MCF 10A (cell line): ENCODE results near the gene TFPI. TPM values are rescaled to one million over a fixed set of nuclear protein-coding genes. Genes with fewer than 3 reads are reported as not detected.
"Not testable (repeated sequence)": the region's sequence is repeated elsewhere in the genome, so short reads cannot be mapped to it uniquely, and the experiment has no call there.

ENCODE experiments used
- BruUV-seq: library from RNA; stranded (reverse); fragments of 400-500 nt; replicated peaks from 2 replicates; lab custom pipeline; 2021; lab: Mats Ljungman, UMichigan
- CTCF ChIA-PET: fragments of 300-600 bp; sonication (Branson Sonifier 250); formaldehyde crosslinking; extraction: SDS; loops from one replicate; lab custom pipeline; 2021; ENCODE audit warnings: antibody characterized with exemption, inconsistent platforms; lab: Yijun Ruan, JAX
- POLR2A ChIA-PET: fragments of 300-600, 350-650 bp; sonication (Branson Sonifier 250); formaldehyde crosslinking; extraction: SDS; loops from one replicate; lab custom pipeline; 2020; ENCODE audit warnings: antibody characterized with exemption, inconsistent platforms; lab: Yijun Ruan, JAX
- DNase-seq: peaks from one replicate; pipeline ENCODE4 v3.0.0-alpha.2; 2018; ENCODE audit not compliant: unreplicated experiment
- H3K27ac Mint-ChIP-seq: one replicate; pipeline ENCODE4 v1.8.0; 2022; ENCODE audit warnings: mild to moderate bottlenecking, low read depth, mixed read lengths; ENCODE audit not compliant: unreplicated experiment
- H3K27me3 Mint-ChIP-seq: one replicate; pipeline ENCODE4 v1.8.0; 2022; ENCODE audit warnings: mixed read lengths; ENCODE audit not compliant: insufficient read depth, unreplicated experiment
- H3K36me3 Mint-ChIP-seq: one replicate; pipeline ENCODE4 v1.8.0; 2022; ENCODE audit warnings: mild to moderate bottlenecking, moderate library complexity, mixed read lengths; ENCODE audit not compliant: insufficient read depth, unreplicated experiment
- H3K4me1 Mint-ChIP-seq: one replicate; pipeline ENCODE4 v1.8.0; 2022; ENCODE audit warnings: mixed read lengths; ENCODE audit not compliant: insufficient read depth, unreplicated experiment
- H3K4me3 Mint-ChIP-seq: one replicate; pipeline ENCODE4 v1.8.0; 2022; ENCODE audit warnings: mild to moderate bottlenecking, moderate library complexity, mixed read lengths; ENCODE audit not compliant: unreplicated experiment
- H3K9me3 Mint-ChIP-seq: one replicate; pipeline ENCODE4 v1.8.0; 2022; ENCODE audit warnings: mixed read lengths; ENCODE audit not compliant: unreplicated experiment
- intact Hi-C: fragments of 100-400 bp; cut with micrococcal nuclease; formaldehyde crosslinking; loops from 2 replicates; pipeline ENCODE4 v1.14.1; 2022
- total RNA-seq: library from RNA; stranded (reverse); gene quantifications from 2 replicates; pipeline ENCODE4 v1.2.3, GENCODE V29; 2022
- TF ChIP-seq, protein P1 (sequence below): fragments of 200-600 bp; IDR thresholded peaks from one replicate; pipeline ENCODE4 v1.8.0; 2022; ENCODE audit warnings: antibody characterized with exemption, mild to moderate bottlenecking; ENCODE audit not compliant: unreplicated experiment

Gene TFPI
- total RNA-seq, 1 experiment from 2014 or later, result 67.4 TPM

DNA sequence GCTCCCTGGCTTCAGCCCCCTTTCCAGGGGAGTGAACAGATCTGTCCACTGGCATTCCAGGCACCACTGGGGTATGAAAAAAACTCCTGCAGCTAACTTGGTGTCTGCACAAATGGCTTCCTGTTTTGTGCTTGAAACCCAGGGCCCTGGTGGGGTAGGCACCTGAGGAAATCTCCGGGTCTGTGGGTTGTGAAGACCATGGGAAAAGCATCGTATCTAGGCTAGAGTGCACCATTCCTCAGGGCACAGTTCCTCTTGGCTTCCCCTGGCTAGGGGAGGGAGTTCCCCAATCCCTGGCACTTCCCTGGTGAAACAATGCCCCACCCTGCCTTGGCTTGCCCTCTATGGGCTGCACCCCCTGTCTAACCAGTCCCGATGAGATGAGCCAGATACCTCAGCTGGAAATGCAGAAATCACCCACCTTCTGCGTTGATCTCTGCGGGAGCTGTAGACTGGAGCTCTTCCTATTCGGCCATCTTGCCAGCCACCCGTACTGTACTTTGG lies 34.1 kb downstream of the TFPI start:
- ChIA-PET CTCF (interaction anchor here (0.6 to 1.5 kb wide), 6 partner anchors 14 to 687 kb away, joined by 4 to 9 read pairs (median 5); no protein-coding TSS in a partner anchor), POLR2A (interaction anchor here (1.1 to 1.8 kb wide), 2 partner anchors 20 to 30 kb away, joined by 4 to 5 read pairs; no protein-coding TSS in a partner anchor)
- Mint-ChIP-seq H3K27ac (no peak overlapping the region), H3K27me3 (no peaks in the 10 kb centered on the region), H3K9me3 (peaks cover 19% of the 10 kb centered on the region), H3K4me3 (no peak overlapping the region), H3K4me1 (peaks cover 1% of the 10 kb centered on the region), H3K36me3 (peaks cover 60% of the 10 kb centered on the region)
- intact Hi-C loops, result no loop called here
- no peak for DNase-seq
- no TSS peak for BruUV-seq
- TF ChIP-seq, protein P1, sequence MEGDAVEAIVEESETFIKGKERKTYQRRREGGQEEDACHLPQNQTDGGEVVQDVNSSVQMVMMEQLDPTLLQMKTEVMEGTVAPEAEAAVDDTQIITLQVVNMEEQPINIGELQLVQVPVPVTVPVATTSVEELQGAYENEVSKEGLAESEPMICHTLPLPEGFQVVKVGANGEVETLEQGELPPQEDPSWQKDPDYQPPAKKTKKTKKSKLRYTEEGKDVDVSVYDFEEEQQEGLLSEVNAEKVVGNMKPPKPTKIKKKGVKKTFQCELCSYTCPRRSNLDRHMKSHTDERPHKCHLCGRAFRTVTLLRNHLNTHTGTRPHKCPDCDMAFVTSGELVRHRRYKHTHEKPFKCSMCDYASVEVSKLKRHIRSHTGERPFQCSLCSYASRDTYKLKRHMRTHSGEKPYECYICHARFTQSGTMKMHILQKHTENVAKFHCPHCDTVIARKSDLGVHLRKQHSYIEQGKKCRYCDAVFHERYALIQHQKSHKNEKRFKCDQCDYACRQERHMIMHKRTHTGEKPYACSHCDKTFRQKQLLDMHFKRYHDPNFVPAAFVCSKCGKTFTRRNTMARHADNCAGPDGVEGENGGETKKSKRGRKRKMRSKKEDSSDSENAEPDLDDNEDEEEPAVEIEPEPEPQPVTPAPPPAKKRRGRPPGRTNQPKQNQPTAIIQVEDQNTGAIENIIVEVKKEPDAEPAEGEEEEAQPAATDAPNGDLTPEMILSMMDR, result no peak

DNA sequence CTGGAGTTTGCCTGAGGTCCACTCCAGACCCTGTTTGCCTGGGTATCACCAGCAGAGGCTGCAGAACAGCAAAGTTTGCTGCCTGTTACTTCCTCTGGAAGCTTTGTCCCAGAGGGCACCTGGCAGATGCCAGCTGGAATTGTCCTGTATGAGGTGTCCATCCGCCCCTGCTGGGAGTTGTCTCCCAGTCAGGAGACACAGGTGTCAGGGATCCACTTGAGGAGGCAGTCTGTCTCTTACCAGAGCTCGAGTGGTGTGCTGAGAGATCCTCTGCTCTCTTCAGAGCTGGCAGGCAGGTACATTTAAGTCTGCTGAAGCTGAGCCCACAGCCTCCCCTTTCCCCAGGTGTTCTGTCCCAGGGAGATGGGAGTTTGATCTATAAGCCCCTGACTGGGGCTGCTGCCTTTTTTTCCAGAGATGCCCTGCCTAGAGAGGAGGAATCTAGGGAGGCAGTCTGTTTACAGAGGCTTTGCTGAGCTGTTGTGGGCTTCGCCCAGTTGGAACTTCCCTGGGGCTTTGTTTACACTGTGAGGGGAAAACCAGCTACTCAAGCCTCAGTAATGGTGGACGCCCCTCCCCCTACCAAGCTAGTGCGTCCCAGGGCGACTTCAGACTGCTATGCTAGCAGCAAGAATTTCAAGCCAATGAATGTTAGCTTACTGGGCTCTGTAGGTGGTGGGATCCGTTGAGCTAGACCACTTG lies 34.7 kb downstream of the TFPI start:
- Mint-ChIP-seq H3K27ac (no peak overlapping the region), H3K9me3 (peaks cover 19% of the 10 kb centered on the region), H3K4me3 (no peak overlapping the region), H3K27me3 (no peaks in the 10 kb centered on the region), H3K36me3 (peaks cover 60% of the 10 kb centered on the region), H3K4me1 (no peaks in the 10 kb centered on the region)
- TF ChIP-seq, protein P1, result no peak
- ChIA-PET CTCF (interaction anchor here (0.6 to 1.5 kb wide), 5 partner anchors 14 to 687 kb away, joined by 4 to 9 read pairs (median 6); no protein-coding TSS in a partner anchor), POLR2A (interaction anchor here (0.6 to 1.8 kb wide), 2 partner anchors 21 to 34 kb away, joined by 3 to 5 read pairs; no protein-coding TSS in a partner anchor)
- no peak for DNase-seq
- intact Hi-C loops, result no loop called here
- no TSS peak for BruUV-seq

DNA sequence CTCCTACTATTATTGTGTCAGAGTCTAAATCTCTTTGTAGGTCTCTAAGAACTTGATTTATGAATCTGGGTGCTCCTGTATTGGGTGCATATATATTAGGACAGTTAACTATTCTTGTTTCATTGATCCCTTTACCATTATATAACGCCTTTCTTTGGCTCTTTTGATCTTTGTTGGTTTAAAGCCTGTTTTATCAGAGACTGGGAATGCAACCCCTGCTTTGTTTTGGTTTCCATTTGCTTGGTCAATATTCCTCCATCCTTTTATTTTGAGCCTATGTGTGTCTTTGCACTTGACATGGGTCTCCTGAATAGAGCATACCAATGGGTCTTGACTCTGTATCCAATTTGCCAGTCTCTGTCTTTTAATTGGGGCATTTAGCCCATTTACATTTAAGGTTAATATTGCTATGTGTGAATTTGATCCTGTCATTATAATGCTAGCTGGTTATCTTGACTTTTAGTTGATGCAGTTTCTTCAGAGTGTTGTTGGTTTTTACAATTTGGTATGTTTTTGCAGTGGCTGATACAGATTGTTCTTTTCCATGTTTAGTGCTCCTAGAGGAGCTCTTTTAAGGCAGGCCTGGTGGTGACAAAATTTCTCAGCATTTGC lies 36.4 kb downstream of the TFPI start:
- BruUV-seq, H3K27ac Mint-ChIP-seq, H3K4me1 Mint-ChIP-seq, DNase-seq, H3K27me3 Mint-ChIP-seq, intact Hi-C loops, H3K4me3 Mint-ChIP-seq: not testable (repeated sequence)
- POLR2A ChIA-PET, result interaction anchor here (0.7 to 1.2 kb wide), 2 partner anchors 16 to 57 kb away, joined by 3 read pairs; no protein-coding TSS in a partner anchor
- CTCF ChIA-PET, result interaction anchor here (0.5 to 1.3 kb wide), 4 partner anchors 16 to 869 kb away, joined by 3 to 6 read pairs (median 4); no protein-coding TSS in a partner anchor
- H3K36me3 Mint-ChIP-seq, result peaks cover 57% of the 10 kb centered on the region
- H3K9me3 Mint-ChIP-seq, result peaks cover 19% of the 10 kb centered on the region

DNA sequence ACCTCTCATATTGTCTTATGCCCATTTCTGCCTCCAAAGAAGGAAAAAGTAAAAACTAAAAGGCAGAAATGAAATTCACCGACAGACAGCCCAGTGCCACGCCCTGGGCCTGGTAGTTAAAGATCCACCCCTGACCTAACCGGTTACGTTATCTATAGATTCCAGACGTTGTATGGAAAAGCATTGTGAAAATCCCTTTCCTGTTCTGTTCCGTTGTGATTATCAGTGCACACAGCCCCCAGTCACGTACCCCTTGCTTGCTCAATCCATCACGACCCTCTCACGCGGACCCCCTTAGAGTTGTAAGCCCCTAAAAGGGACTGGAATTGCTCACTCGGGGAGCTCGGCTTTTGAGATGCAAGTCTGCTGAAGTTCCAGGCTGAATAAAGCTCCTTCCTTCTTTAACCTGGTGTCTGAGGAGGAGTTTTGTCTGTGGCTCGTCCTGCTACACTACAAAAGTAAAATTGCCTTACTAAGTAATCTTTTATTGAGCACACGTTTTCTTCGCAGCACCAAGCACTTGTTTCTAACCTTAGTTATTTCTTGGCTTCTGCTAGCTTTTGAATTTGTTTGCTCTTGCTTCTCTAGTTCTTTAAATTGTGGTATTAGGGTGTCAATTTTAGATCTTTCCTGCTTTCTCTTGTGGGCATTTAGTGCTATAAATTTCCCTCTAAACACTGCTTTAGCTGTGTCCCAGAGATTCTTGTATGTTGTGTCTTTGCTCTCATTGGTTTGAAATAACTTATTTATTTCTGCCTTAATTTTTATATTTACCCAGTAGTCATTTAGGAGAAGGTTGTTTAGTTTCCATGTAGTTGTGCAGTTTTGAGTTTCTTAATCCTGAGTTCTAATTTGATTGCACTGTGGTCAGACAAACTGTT lies 37.4 kb downstream of the TFPI start:
- CTCF ChIA-PET, result interaction anchor here (1.2 to 4.0 kb wide), 2 partner anchors 50 to 64 kb away, joined by 3 to 28 read pairs; no protein-coding TSS in a partner anchor
- H3K27ac Mint-ChIP-seq, H3K4me1 Mint-ChIP-seq, H3K4me3 Mint-ChIP-seq, intact Hi-C loops, DNase-seq, BruUV-seq, H3K27me3 Mint-ChIP-seq: not testable (repeated sequence)
- Mint-ChIP-seq H3K36me3 (peaks cover 48% of the 10 kb centered on the region), H3K9me3 (peaks cover 19% of the 10 kb centered on the region)
- POLR2A ChIA-PET, result interaction anchor here (0.7 to 1.2 kb wide), 2 partner anchors 15 to 851 kb away, joined by 3 read pairs; no protein-coding TSS in a partner anchor
